RWPE1 (cell line): Measurements from ENCODE around the gene C1QTNF6.

Experiments used
- CTCF ChIA-PET: fragments of 350-600 bp; sonication (Branson Sonifier 250); formaldehyde crosslinking; extraction: SDS; loops from one replicate; lab custom pipeline; 2021; lab: Yijun Ruan, JAX
- POLR2A ChIA-PET: fragments of 400-600 bp; formaldehyde crosslinking; extraction: SDS; loops from one replicate; lab custom pipeline; 2020; ENCODE audit warnings: antibody characterized with exemption; ENCODE audit not compliant: low non-redundant PET; lab: Yijun Ruan, JAX
- DNase-seq: peaks from one replicate; pipeline ENCODE4 v3.0.0; 2012; ENCODE audit warnings: low spot score
- H3K27ac ChIP-seq: fragments of 450-650 bp; 2 replicates; pipeline ENCODE4 v1.5.1; 2017
- CTCF ChIP-seq: fragments of 450-650 bp; conservative IDR thresholded peaks from 2 replicates; pipeline ENCODE4 v1.5.1; 2017; ENCODE audit warnings: low read depth, mild to moderate bottlenecking

Gene C1QTNF6

DNA sequence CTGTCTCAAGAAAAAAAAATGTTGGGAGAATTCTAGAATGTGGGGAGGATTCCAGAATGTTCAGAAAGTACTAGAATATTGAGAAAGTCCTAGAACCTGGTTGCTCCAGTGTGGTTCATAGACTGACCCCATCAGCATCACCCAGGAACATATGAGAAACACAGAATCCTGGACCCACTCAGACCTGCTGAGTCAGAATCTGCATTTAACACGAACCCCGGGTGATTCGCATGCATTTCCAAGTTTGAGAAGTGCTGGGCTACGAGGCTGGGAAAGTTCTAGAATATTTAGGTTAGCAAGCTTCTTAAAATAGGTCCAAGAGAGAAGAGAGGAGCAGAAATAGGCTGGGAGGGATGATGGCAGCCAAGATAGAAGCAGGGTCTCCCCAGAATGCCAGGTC, 6.4 kb downstream of the C1QTNF6 start:
- DNase-seq, result no peak
- ChIA-PET POLR2A (no interaction called here), CTCF (interaction anchor here (0.6 kb wide), 1 partner anchor 278 kb away, joined by 3 read pairs; no protein-coding TSS in a partner anchor)
- no peak for TF ChIP-seq CTCF
- no peak overlapping the region for H3K27ac ChIP-seq

DNA sequence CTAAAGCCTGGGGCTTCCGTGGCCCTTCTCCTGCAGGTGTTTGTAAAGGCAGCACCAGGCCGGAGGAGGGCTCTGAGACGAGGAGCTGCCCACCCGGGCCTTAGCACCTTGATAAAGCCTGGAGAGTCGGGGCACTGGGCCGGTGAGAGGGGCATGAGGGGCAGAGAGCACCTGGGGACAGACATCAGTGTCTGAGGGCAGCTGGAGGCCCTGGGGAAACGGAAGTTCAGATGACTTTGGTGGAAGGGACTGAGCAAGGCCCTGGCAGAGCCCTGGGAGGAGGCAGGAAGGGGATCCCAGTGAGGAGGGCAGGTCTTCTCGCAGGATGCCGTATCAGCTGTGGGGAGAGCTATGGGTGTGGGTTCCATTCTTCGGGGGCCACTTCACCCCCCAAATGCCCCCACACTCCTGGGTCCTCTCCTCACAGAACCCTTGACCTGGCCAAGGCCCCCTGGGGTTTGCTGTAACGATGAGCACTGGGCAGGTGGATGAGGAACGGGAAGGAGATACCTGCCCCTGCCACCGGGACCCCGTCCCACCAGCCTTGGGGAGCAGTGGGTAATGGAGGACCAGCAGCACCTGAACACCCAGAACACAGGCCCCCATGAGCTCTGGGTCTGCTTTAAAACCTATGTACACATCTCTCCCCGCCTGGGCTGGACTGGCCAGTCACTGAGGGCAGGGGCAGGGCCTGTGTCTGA, 7.4 kb downstream of the C1QTNF6 start:
- ChIA-PET CTCF (no interaction called here), POLR2A (no interaction called here)
- TF ChIP-seq CTCF, result no peak
- H3K27ac ChIP-seq, result peak overlapping the region; percentile 48
- DNase-seq, result no peak

DNA sequence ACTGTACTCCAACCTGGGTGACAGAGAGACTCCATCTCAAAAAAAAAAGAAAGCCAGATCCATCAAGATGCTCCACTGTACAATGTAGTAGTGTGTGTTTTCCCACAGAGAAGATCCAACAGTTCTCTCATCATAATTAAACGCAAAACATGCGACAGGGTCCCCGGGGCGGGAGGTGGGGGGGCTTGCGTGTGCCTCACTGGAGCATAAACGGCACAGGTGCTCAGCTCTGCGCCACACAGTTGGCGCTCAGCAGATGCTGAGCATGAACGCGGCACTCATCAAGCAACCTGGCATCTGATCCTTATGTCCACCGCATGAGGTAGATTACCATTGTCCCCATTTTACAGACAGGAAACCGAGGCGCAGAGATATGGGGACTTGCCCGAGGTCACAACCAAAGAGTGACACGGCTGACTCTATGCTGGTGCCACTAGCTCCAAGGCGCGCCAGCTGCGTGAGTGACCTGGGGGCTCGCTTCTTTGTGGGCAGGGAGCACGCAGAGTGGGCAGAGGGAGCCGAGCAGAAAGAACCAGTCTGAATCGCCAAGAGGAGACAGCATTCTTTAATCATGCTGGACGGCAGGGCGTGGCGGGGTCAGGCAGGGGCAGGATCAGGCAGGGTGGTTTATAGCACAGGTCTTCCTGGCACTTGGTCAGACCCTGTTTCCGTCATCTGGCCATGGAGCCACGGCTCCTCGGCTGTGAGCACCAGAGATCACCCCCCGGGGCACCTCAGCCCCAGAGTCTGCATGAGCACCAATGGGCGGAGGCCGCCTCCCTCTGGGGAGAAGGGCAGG, 8.2 kb downstream of the C1QTNF6 start:
- no peak for DNase-seq
- POLR2A ChIA-PET, result no interaction called here
- no peak for TF ChIP-seq CTCF
- CTCF ChIA-PET, result no interaction called here
- peak overlapping the region; percentile 69 for H3K27ac ChIP-seq

DNA sequence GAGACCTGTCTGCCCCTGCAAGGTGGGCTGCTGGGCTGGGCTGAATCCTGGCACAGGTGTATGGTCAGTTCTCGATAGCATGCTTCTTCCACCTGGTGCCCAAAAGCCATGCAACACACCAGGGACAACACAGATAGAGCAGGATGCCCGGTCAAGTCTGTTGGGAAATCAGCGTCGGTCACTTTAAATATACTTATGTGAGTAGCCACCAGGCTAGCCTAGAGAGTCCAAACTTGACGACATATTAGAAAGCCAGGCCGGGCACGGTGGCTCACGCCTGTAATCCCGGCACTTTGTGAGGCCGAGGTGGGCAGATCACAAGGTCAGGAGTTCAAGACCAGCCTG, 8.9 kb downstream of the C1QTNF6 start:
- CTCF ChIA-PET, result interaction anchor here (0.5 to 0.7 kb wide), 2 partner anchors 12 to 285 kb away, joined by 3 to 4 read pairs; no protein-coding TSS in a partner anchor
- peak overlapping the region; percentile 69 for H3K27ac ChIP-seq
- TF ChIP-seq CTCF, result no peak
- DNase-seq, result no peak
- POLR2A ChIA-PET, result no interaction called here

DNA sequence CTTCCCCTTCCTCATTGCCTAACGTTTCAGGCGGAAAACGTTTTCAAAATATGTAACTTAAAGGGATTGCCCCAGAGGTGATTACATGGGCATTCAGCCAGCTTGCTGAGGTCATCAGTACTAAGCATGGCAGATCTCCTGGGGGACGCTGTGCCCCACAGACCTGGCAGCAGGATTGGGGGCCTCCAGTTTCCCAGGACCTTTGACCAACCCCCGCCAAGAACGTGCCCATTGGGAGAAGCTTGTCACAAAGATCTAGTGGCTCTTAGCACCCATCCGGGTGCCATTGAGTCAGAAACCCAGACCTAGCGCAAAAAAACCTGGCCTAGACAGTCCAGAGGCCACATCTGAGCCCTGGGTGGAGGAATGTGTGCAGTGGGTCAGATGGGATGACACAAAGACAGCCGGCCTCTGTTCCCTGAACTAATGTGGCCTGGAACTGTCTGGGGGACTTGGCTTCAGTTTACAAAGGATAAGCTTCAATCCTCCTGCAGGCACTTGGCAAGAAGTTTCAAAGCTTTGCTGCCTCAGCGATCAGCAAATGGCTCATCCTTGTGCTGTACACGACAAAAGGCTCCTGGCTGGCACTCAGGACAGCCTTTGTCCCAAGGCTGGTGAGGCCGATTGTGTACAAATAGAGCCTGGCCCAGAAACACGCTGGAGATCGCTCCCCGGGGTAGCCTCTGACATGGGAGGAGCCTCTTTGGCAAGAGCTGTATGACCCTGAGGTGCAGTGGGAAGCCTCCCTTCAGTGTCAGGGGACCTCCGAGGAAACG, 9.5 kb downstream of the C1QTNF6 start:
- CTCF ChIA-PET, result interaction anchor here (0.5 to 0.7 kb wide), 3 partner anchors 12 to 285 kb away, joined by 3 to 4 read pairs (median 3); no protein-coding TSS in a partner anchor
- H3K27ac ChIP-seq, result peak overlapping the region; percentile 69
- TF ChIP-seq CTCF, result no peak
- no peak for DNase-seq
- POLR2A ChIA-PET, result no interaction called here

- ChIA-PET POLR2A (no interaction called here), CTCF (interaction anchor here (0.7 kb wide), 1 partner anchor 32 kb away, joined by 3 read pairs; no protein-coding TSS in a partner anchor)
- no peak for TF ChIP-seq CTCF
- DNase-seq, result no peak
- peak overlapping the region; percentile 69 for H3K27ac ChIP-seq
These were observed 10.3 kb downstream of the C1QTNF6 start for GRCh38 chr22:37177755-37178154.
